ENCODE measurements around the gene BEX3.

The BEX3 gene

DNA sequence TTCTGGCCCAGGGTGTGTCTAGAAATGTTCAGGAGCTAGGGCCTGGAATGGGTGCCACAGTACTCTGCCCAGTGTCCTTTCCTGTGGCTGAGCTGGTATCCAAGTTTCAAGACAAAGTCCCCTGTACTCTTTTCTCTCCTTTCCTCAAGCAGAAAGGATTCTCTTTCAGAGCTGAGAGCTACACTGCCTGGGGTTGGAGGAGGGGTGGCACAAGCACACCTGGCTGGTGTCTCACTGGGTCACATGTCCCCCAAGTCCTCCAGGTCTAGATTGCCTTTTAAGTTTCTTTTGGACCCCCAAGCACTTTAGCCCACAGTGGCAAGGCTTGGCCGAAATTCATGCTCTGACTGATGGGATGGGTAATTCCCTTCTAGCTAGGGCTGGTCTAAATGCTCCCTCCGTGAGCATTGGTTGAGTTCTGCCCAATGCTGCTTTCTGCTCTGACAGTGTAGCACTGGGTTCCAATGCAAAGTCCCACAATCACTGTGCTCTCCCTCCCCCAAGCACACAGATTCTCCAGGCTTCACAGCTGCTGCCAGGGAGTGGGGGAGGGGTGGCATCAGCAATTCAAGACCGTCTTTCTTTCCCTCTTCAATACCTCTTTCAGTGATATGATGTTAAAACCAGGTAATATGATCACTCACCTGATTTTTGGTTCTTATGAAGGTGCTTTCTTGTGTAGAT is 47.8 kb downstream of the BEX3 start:
- DNase-seq (ENCODE audit: low spot score), result no peak

All from ecto neural progenitor cell (in vitro differentiated cells).